HG03139 (cell line): ENCODE measurements around the gene EDN3.

ENCODE experiments used
- ATAC-seq: cut with Tn5 transposase; IDR thresholded peaks from one replicate; pipeline ENCODE4 v1.9.1; 2021; ENCODE audit not compliant: unreplicated experiment

EDN3 gene

GRCh38 chr20:59307270-59307669, 6.9 kb downstream of the EDN3 start:
- ATAC-seq: no peak

GRCh38 chr20:59308493-59309201, 8.2 kb downstream of the EDN3 start:
- no peak for ATAC-seq

- no peak for ATAC-seq
These were observed 8.8 kb downstream of the EDN3 start for GRCh38 chr20:59309218-59309617.

GRCh38 chr20:59314997-59315396, 14.6 kb downstream of the EDN3 start:
- ATAC-seq: no peak

GRCh38 chr20:59316911-59317731, 16.7 kb downstream of the EDN3 start:
- ATAC-seq: no peak

- ATAC-seq: no peak
These were observed 17.9 kb downstream of the EDN3 start for GRCh38 chr20:59318201-59318790.

GRCh38 chr20:59318803-59319202, 18.4 kb downstream of the EDN3 start:
- no peak for ATAC-seq

- no peak for ATAC-seq
These were observed 20.0 kb downstream of the EDN3 start for GRCh38 chr20:59320426-59320825.

GRCh38 chr20:59320854-59321647, 20.6 kb downstream of the EDN3 start:
- ATAC-seq: no peak

GRCh38 chr20:59322081-59322480, 21.7 kb downstream of the EDN3 start:
- ATAC-seq: no peak

- no peak for ATAC-seq
These were observed 22.4 kb downstream of the EDN3 start for GRCh38 chr20:59322585-59323454.

GRCh38 chr20:59323731-59324130, 23.3 kb downstream of the EDN3 start:
- ATAC-seq: no peak

GRCh38 chr20:59324521-59325141, 24.2 kb downstream of the EDN3 start:
- ATAC-seq: no peak

- no peak for ATAC-seq
These were observed 24.7 kb downstream of the EDN3 start for GRCh38 chr20:59325142-59325523.

- ATAC-seq: no peak
These were observed 25.8 kb downstream of the EDN3 start for GRCh38 chr20:59326188-59326587.

- ATAC-seq: no peak
These were observed 27.7 kb downstream of the EDN3 start for GRCh38 chr20:59328071-59328470.

- no peak for ATAC-seq
These were observed 31.4 kb downstream of the EDN3 start for GRCh38 chr20:59331721-59332329.

- ATAC-seq: no peak
These were observed 32.9 kb downstream of the EDN3 start for GRCh38 chr20:59333260-59333845.

- no peak for ATAC-seq
These were observed 33.5 kb downstream of the EDN3 start for GRCh38 chr20:59333951-59334350.
